SK-N-MC (cell line): ENCODE results near the gene HSPA4.

Experiments used
- DNase-seq: peaks from one replicate; pipeline ENCODE4 v3.0.0-alpha.2; 2011; ENCODE audit warnings: low read depth, low spot score
- H3K27ac ChIP-seq: fragments of 200-600 bp; sonication (generic); 2 replicates; pipeline ENCODE4 v1.5.1; 2016; ENCODE audit warnings: mixed run types
- H3K36me3 ChIP-seq: fragments of 200-600 bp; sonication (generic); 2 replicates; pipeline ENCODE4 v1.6.1; 2017; ENCODE audit warnings: antibody characterized with exemption, low read length, mixed read lengths; ENCODE audit not compliant: insufficient read depth
- H3K4me3 ChIP-seq: fragments of 200-600 bp; sonication (generic); 2 replicates; pipeline ENCODE4 v1.5.1; 2016
- H3K9ac ChIP-seq: fragments of 200-600 bp; sonication (generic); 2 replicates; pipeline ENCODE4 v1.8.0; 2017; ENCODE audit warnings: mixed run types, mixed read lengths; ENCODE audit not compliant: insufficient read length
- H3K9me3 ChIP-seq: fragments of 200-600 bp; sonication (generic); 2 replicates; pipeline ENCODE4 v1.6.1; 2017; ENCODE audit warnings: low read depth, mild to moderate bottlenecking, antibody characterized with exemption, low read length, moderate library complexity, mixed read lengths
- EZH2 ChIP-seq: fragments of 200-600 bp; sonication (generic); IDR thresholded peaks from one replicate; pipeline ENCODE4 v1.6.1; 2017; ENCODE audit warnings: antibody characterized with exemption
- FOXP2 ChIP-seq: optimal IDR thresholded peaks from 2 replicates; pipeline ENCODE3; 2011; ENCODE audit warnings: mild to moderate bottlenecking, moderate library complexity; ENCODE audit not compliant: insufficient read depth; ENCODE audit errors: extremely low read length, control extremely low read depth
- POLR2AphosphoS5 ChIP-seq: IDR thresholded peaks from 2 replicates; pipeline ENCODE4 v1.6.1; 2012; ENCODE audit warnings: mild to moderate bottlenecking, low read depth, low read length, borderline replicate concordance

Gene HSPA4

GRCh38 chr5:133121080-133121479, 69.3 kb downstream of the HSPA4 start:
- H3K9me3 ChIP-seq = no peaks in the 10 kb centered on the region
- H3K27ac ChIP-seq = no peak overlapping the region
- no peak for DNase-seq
- TF ChIP-seq EZH2 (no peak), POLR2AphosphoS5 (no peak), FOXP2 (no peak)
- H3K9ac ChIP-seq = no peak overlapping the region
- no peaks in the 10 kb centered on the region for H3K36me3 ChIP-seq
- H3K4me3 ChIP-seq = no peak overlapping the region

- Histone ChIP-seq H3K4me3 (no peak overlapping the region), H3K9me3 (no peaks in the 10 kb centered on the region), H3K9ac (no peak overlapping the region), H3K27ac (no peak overlapping the region), H3K36me3 (no peaks in the 10 kb centered on the region)
- TF ChIP-seq POLR2AphosphoS5 = no peak
- TF ChIP-seq EZH2 = no peak
- no peak for TF ChIP-seq FOXP2
- no peak for DNase-seq
Observed at GRCh38 chr5:133121611-133122150, 69.9 kb downstream of the HSPA4 start.

GRCh38 chr5:133122711-133123110, 70.9 kb downstream of the HSPA4 start:
- H3K27ac ChIP-seq = no peak overlapping the region
- DNase-seq = no peak
- TF ChIP-seq POLR2AphosphoS5 (no peak), EZH2 (no peak), FOXP2 (no peak)
- no peak overlapping the region for H3K9ac ChIP-seq
- H3K36me3 ChIP-seq = no peaks in the 10 kb centered on the region
- no peaks in the 10 kb centered on the region for H3K9me3 ChIP-seq
- no peak overlapping the region for H3K4me3 ChIP-seq

- Histone ChIP-seq H3K4me3 (no peak overlapping the region), H3K9ac (no peak overlapping the region), H3K27ac (no peak overlapping the region), H3K36me3 (no peaks in the 10 kb centered on the region), H3K9me3 (no peaks in the 10 kb centered on the region)
- TF ChIP-seq EZH2 (no peak), POLR2AphosphoS5 (no peak), FOXP2 (no peak)
- DNase-seq = no peak
Observed at GRCh38 chr5:133123297-133123696, 71.5 kb downstream of the HSPA4 start.

- no peak overlapping the region for H3K4me3 ChIP-seq
- no peak for TF ChIP-seq FOXP2
- no peak for TF ChIP-seq EZH2
- no peak for TF ChIP-seq POLR2AphosphoS5
- no peak overlapping the region for H3K27ac ChIP-seq
- no peaks in the 10 kb centered on the region for H3K9me3 ChIP-seq
- no peak for DNase-seq
- no peak overlapping the region for H3K9ac ChIP-seq
- no peaks in the 10 kb centered on the region for H3K36me3 ChIP-seq
Observed at GRCh38 chr5:133124891-133125290, 73.1 kb downstream of the HSPA4 start.

GRCh38 chr5:133128066-133128465, 76.3 kb downstream of the HSPA4 start:
- no peaks in the 10 kb centered on the region for H3K9me3 ChIP-seq
- H3K27ac ChIP-seq = no peak overlapping the region
- no peak for DNase-seq
- no peak for TF ChIP-seq POLR2AphosphoS5
- no peak for TF ChIP-seq FOXP2
- TF ChIP-seq EZH2 = no peak
- H3K9ac ChIP-seq = no peak overlapping the region
- H3K4me3 ChIP-seq = no peak overlapping the region
- H3K36me3 ChIP-seq = no peaks in the 10 kb centered on the region

GRCh38 chr5:133129289-133129688, 77.5 kb downstream of the HSPA4 start:
- DNase-seq = no peak
- Histone ChIP-seq H3K4me3 (no peak overlapping the region), H3K27ac (no peak overlapping the region), H3K9ac (no peak overlapping the region), H3K9me3 (no peaks in the 10 kb centered on the region), H3K36me3 (no peaks in the 10 kb centered on the region)
- no peak for TF ChIP-seq FOXP2
- no peak for TF ChIP-seq EZH2
- no peak for TF ChIP-seq POLR2AphosphoS5

GRCh38 chr5:133129950-133130349, 78.1 kb downstream of the HSPA4 start:
- no peak for DNase-seq

GRCh38 chr5:133130387-133131118, 78.7 kb downstream of the HSPA4 start:
- no peak overlapping the region for H3K4me3 ChIP-seq

More at GRCh38 chr5:133129950-133130349, 78.1 kb downstream of the HSPA4 start:
- H3K27ac ChIP-seq = no peak overlapping the region
- no peaks in the 10 kb centered on the region for H3K9me3 ChIP-seq
- H3K36me3 ChIP-seq = no peaks in the 10 kb centered on the region
- no peak overlapping the region for H3K9ac ChIP-seq
- TF ChIP-seq EZH2 (no peak), POLR2AphosphoS5 (no peak), FOXP2 (no peak)
- H3K4me3 ChIP-seq = no peak overlapping the region

More at GRCh38 chr5:133130387-133131118, 78.7 kb downstream of the HSPA4 start:
- no peak overlapping the region for H3K27ac ChIP-seq
- H3K9me3 ChIP-seq = no peaks in the 10 kb centered on the region
- TF ChIP-seq EZH2 (no peak), FOXP2 (no peak), POLR2AphosphoS5 (no peak)
- no peak for DNase-seq
- no peaks in the 10 kb centered on the region for H3K36me3 ChIP-seq
- no peak overlapping the region for H3K9ac ChIP-seq
